Testis (tissue), 3 donors: Measurements from ENCODE around the gene NKAP. TPM values are rescaled to one million over a fixed set of nuclear protein-coding genes. Genes with fewer than 3 reads are reported as not detected.
"Not testable (repeated sequence)": the region's sequence is repeated elsewhere in the genome, so short reads cannot be mapped to it uniquely, and the experiment has no call there.

Experiments
- DNase-seq: peaks from one replicate; pipeline ENCODE4 v3.0.0-alpha.2; 2019
- H3K27ac ChIP-seq, 2 donors: fragments of 200-600 bp; sonication (generic); one replicate each; pipeline ENCODE4 v1.5.1; 2019
- H3K27me3 ChIP-seq: fragments of 200-600 bp; sonication (generic); one replicate; pipeline ENCODE4 v1.5.1; 2019
- H3K36me3 ChIP-seq: fragments of 200-600 bp; sonication (generic); one replicate; pipeline ENCODE4 v1.5.1; 2017; ENCODE audit warnings: low read depth; ENCODE audit errors: missing control alignments
- H3K4me1 ChIP-seq: fragments of 200-600 bp; sonication (generic); one replicate; pipeline ENCODE4 v1.5.1; 2019
- H3K4me3 ChIP-seq, 2 donors: fragments of 200-600 bp; sonication (generic); one replicate each; pipeline ENCODE4 v1.5.1; 2017 to 2019
- H3K9me3 ChIP-seq: fragments of 200-600 bp; sonication (generic); one replicate; pipeline ENCODE4 v1.5.1; 2017
- CTCF ChIP-seq, 3 experiments: fragments of 450-650 bp in 2 of 3; fragments of 200-600 bp in 1 of 3; sonication (generic) in 1 of 3; IDR thresholded peaks; one replicate each; pipeline ENCODE4 v1.5.1; 2016 to 2019; ENCODE audit warnings: antibody characterized with exemption in 3 of 3, mild to moderate bottlenecking in 2 of 3, moderate library complexity in 1 of 3
- POLR2A ChIP-seq: fragments of 450-650 bp; IDR thresholded peaks from one replicate; pipeline ENCODE4 v1.6.1; 2017; ENCODE audit warnings: antibody characterized with exemption, mild to moderate bottlenecking, moderate library complexity
- WGBS, 2 donors: methylation state at CpG; one replicate each; pipeline ENCODE4 v1.1.5; 2018; 5-methylcytosine and 5-hydroxymethylcytosine counted together
- intact Hi-C: fragments of 100-400 bp; cut with DNase I; formaldehyde crosslinking; loops from one replicate; pipeline ENCODE4 v1.15.1; 2023; ENCODE audit warnings: low total_unique reads
- polyA plus RNA-seq: library from polyadenylated mRNA; stranded (reverse); fragments of 350-450 nt; fragmentation: Illumina TruSeq; extraction: RNeasy Lipid Tissue Mini Kit (QIAGEN cat#74804); gene quantifications from one replicate; pipeline ENCODE4 v1.2.3, GENCODE V29; 2014; ENCODE audit warnings: low read depth, low replicate concordance; ENCODE audit not compliant: insufficient read depth
- total RNA-seq, 2 donors: library from RNA; depleted of rRNA; stranded (reverse); fragments of >200 nt; gene quantifications; one replicate each; pipeline ENCODE4 v1.2.3, GENCODE V29; 2016

Gene NKAP
- total and polyA plus RNA-seq, 3 donors from 2014 or later = 4.6 to 16.7 (median 16.3) TPM

- TF ChIP-seq CTCF (IDR thresholded peaks at IDR 0.05) = no peak
- TF ChIP-seq POLR2A = no peak
- 69 to 92% methylated on average over 5 of the region's 5 CpGs for WGBS, 2 donors
- no peak overlapping the region for H3K4me3 ChIP-seq
- no peak overlapping the region for H3K27ac ChIP-seq
- H3K4me1 ChIP-seq = no peaks in the 10 kb centered on the region
- H3K9me3 ChIP-seq = no peaks in the 10 kb centered on the region
- H3K36me3 ChIP-seq = no peaks in the 10 kb centered on the region
- H3K27me3 ChIP-seq = no peaks in the 10 kb centered on the region
- intact Hi-C loops = no loop called here
- DNase-seq = no peak
Measured at GRCh38 chrX:119971184-119971583, 27.6 kb upstream of the NKAP start.

DNA sequence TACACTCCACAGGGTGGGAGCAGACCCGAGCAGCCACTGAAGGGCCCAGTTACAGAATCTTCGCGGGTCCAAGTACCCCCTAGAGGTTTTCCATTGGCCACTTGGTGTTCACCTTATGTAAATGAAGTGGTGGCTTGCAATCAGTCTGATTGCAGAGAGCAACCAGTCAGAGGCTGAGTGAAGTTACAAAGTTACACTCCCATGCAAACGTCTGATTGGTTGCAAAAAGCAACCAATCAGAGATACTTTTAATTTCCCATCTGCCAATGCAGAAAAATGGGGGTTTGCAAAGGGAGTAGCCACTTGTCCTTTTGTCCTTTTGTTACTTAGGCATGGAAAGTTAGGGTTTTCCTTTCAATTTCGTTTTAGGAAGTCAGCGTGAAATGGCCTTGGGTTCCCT lies 27.0 kb upstream of the NKAP start:
- WGBS, 2 donors = 49 to 76% methylated on average over 5 to 6 of the region's 6 CpGs
- intact Hi-C loops = no loop called here
- Histone ChIP-seq H3K4me3 (no peak overlapping the region), H3K27me3 (no peaks in the 10 kb centered on the region), H3K9me3 (no peaks in the 10 kb centered on the region), H3K4me1 (no peaks in the 10 kb centered on the region), H3K36me3 (no peaks in the 10 kb centered on the region), H3K27ac (no peak overlapping the region)
- DNase-seq = no peak
- TF ChIP-seq CTCF (IDR thresholded peaks at IDR 0.05) (no peak), POLR2A (no peak)

DNA sequence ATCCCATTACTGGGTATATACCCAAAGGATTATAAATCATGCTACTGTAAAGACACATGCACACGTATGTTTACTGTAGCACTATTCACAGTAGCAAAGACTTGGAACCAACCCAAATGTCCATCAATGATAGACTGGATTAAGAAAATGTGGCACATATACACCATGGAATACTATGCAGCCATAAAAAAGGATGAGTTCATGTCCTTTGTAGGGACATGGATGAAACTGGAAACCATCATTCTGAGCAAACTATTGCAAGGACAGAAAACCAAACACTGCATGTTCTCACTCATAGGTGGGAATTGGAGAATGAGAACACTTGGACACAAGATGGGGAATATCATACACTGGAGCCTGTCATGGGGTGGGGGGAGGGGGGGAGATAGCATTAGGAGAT lies 23.3 kb upstream of the NKAP start:
- DNase-seq, H3K27ac ChIP-seq, intact Hi-C loops, H3K27me3 ChIP-seq, H3K4me3 ChIP-seq, H3K36me3 ChIP-seq, H3K9me3 ChIP-seq, H3K4me1 ChIP-seq: not testable (repeated sequence)
- WGBS, 2 donors = 100% methylated on average over 1 of the region's 1 CpG; no CpG with 5 or more reads in 1 of the 2 donors

DNA sequence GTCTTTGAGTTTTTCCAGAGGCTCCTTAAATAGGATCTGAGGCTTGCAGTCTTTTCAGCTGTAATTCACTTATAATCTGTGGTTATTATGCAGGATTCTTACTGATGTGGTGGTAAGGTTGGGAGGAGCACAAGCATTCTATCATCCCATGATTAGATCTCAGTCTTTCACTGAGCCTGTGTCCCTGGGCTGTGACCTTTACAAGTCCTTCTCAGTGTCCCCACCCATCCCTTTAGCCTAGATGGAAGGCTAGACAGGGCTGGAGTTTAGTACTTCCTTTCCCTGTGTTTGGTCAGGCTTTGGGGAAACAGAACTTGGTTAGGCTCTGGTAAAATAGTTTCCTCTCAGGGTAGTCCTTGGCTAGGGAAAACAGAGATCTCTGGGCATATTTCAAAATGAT lies 17.1 kb upstream of the NKAP start:
- Histone ChIP-seq H3K27ac (no peak overlapping the region), H3K36me3 (no peaks in the 10 kb centered on the region), H3K27me3 (no peaks in the 10 kb centered on the region), H3K4me1 (no peaks in the 10 kb centered on the region), H3K9me3 (no peaks in the 10 kb centered on the region), H3K4me3 (no peak overlapping the region)
- no peak for DNase-seq
- no peak for TF ChIP-seq CTCF (IDR thresholded peaks at IDR 0.05)
- no peak for TF ChIP-seq POLR2A
- intact Hi-C loops = no loop called here

GRCh38 chrX:119955807-119956570 lies 12.4 kb upstream of the NKAP start:
- H3K4me3 ChIP-seq, DNase-seq, intact Hi-C loops: not testable (repeated sequence)

GRCh38 chrX:119954374-119954773 lies 10.8 kb upstream of the NKAP start:
- H3K4me3 ChIP-seq = no peak overlapping the region
- H3K36me3 ChIP-seq = no peaks in the 10 kb centered on the region
- intact Hi-C loops = no loop called here
- H3K27me3 ChIP-seq = no peaks in the 10 kb centered on the region
- no peak for DNase-seq
- H3K9me3 ChIP-seq = no peaks in the 10 kb centered on the region
- no peak overlapping the region for H3K27ac ChIP-seq
- H3K4me1 ChIP-seq = no peaks in the 10 kb centered on the region
- TF ChIP-seq CTCF (IDR thresholded peaks at IDR 0.05) (no peak), POLR2A (no peak)
- 64 to 84% methylated on average over 3 of the region's 3 CpGs for WGBS, 2 donors

More at GRCh38 chrX:119955807-119956570, 12.4 kb upstream of the NKAP start:
- H3K36me3 ChIP-seq, H3K9me3 ChIP-seq, H3K27ac ChIP-seq, H3K27me3 ChIP-seq, H3K4me1 ChIP-seq: not testable (repeated sequence)
- 66 to 84% methylated on average over 13 to 15 of the region's 21 CpGs for WGBS, 2 donors
